Esophagus muscularis mucosa (tissue), 4 donors: Measurements from ENCODE around the gene LCN9. TPM values are rescaled to one million over a fixed set of nuclear protein-coding genes. Genes with fewer than 3 reads are reported as not detected.

Experiments
- DNase-seq: peaks from one replicate; pipeline ENCODE4 v3.0.0-alpha.2; 2017; ENCODE audit errors: extremely low spot score
- H3K27ac ChIP-seq, 4 donors: fragments of 200-600 bp; sonication (generic); replicated peaks in 1 of 4; 1 replicate in 3 of 4; 2 replicates in 1 of 4; pipeline ENCODE4 v1.5.1; 2016 to 2019; ENCODE audit warnings: mild to moderate bottlenecking in 1 of 4
- H3K27me3 ChIP-seq, 4 donors: fragments of 200-600 bp; sonication (generic); one replicate each; pipeline versions ENCODE4 v1.5.1 to v1.6.0; 2016 to 2019
- H3K36me3 ChIP-seq, 4 donors: fragments of 200-600 bp; sonication (generic); one replicate each; pipeline ENCODE4 v1.5.1; 2016 to 2019
- H3K4me1 ChIP-seq, 4 donors: fragments of 200-600 bp; sonication (generic); one replicate each; pipeline ENCODE4 v1.5.1; 2016 to 2019
- H3K4me3 ChIP-seq, 4 donors: fragments of 200-600 bp; sonication (generic); 1 replicate in 2 of 4; 2 replicates in 2 of 4; pipeline ENCODE4 v1.5.1; 2016 to 2019; ENCODE audit warnings: mild to moderate bottlenecking in 4 of 4, moderate library complexity in 1 of 4
- H3K9me3 ChIP-seq, 4 donors: fragments of 200-600 bp; sonication (generic); 1 replicate in 3 of 4; 2 replicates in 1 of 4; pipeline ENCODE4 v1.5.1; 2016 to 2019
- EP300 ChIP-seq: sonication (generic); formaldehyde crosslinking; IDR thresholded peaks from one replicate; pipeline ENCODE4 v1.6.1; 2017; ENCODE audit warnings: antibody characterized with exemption
- POLR2A ChIP-seq: fragments of 450-650 bp; IDR thresholded peaks from one replicate; pipeline ENCODE4 v1.6.1; 2017; ENCODE audit warnings: antibody characterized with exemption, moderate library complexity, mild to moderate bottlenecking, low read depth
- POLR2AphosphoS5 ChIP-seq, 2 donors: sonication (generic); formaldehyde crosslinking; IDR thresholded peaks; one replicate each; pipeline ENCODE4 v1.6.1; 2017; ENCODE audit warnings: antibody characterized with exemption in 2 of 2
- WGBS: methylation state at CpG from one replicate; pipeline ENCODE4 v1.1.5; 2018; 5-methylcytosine and 5-hydroxymethylcytosine counted together
- intact Hi-C: fragments of 100-400 bp; cut with DNase I; formaldehyde crosslinking; loops from one replicate; pipeline ENCODE4 v1.15.1; 2023
- total RNA-seq, 4 donors: library from RNA; depleted of rRNA; stranded (reverse); fragments of >200 nt; gene quantifications; one replicate each; pipeline versions ENCODE4 v1.1.0 to v1.2.1, GENCODE V29; 2016
- TF ChIP-seq, protein P1 (sequence below), 3 experiments: fragments of 200-600 bp in 2 of 3; fragments of 450-650 bp in 1 of 3; sonication (generic) in 2 of 3; IDR thresholded peaks; one replicate each; pipeline ENCODE4 v1.5.1; 2017 to 2019; ENCODE audit warnings: antibody characterized with exemption in 3 of 3, mild to moderate bottlenecking in 2 of 3, moderate library complexity in 1 of 3

Gene LCN9
- total RNA-seq, 4 donors from 2014 or later, result not detected

DNA sequence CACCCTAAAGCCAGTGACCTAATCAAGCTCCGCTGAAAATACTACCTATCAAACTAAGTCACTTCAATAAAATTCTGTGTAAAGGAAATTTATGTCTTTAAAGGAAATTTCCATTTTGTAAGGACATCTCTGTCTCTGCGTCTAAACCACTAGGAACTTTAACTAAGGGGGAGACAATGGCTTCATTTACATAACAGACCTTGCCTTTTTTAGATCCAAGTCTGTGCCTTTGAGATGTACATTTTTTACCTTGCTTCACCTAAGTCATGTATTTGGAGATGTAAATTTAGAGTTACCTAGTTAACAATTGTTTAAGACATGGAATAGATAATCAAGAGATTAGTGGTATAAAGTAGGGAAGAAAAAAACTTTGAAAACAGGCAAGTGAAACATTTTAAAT, 13.6 kb upstream of the LCN9 start:
- H3K4me1 ChIP-seq, result no peaks in the 10 kb centered on the region
- TF ChIP-seq POLR2A, result no peak
- TF ChIP-seq, protein P1, sequence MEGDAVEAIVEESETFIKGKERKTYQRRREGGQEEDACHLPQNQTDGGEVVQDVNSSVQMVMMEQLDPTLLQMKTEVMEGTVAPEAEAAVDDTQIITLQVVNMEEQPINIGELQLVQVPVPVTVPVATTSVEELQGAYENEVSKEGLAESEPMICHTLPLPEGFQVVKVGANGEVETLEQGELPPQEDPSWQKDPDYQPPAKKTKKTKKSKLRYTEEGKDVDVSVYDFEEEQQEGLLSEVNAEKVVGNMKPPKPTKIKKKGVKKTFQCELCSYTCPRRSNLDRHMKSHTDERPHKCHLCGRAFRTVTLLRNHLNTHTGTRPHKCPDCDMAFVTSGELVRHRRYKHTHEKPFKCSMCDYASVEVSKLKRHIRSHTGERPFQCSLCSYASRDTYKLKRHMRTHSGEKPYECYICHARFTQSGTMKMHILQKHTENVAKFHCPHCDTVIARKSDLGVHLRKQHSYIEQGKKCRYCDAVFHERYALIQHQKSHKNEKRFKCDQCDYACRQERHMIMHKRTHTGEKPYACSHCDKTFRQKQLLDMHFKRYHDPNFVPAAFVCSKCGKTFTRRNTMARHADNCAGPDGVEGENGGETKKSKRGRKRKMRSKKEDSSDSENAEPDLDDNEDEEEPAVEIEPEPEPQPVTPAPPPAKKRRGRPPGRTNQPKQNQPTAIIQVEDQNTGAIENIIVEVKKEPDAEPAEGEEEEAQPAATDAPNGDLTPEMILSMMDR (IDR thresholded peaks at IDR 0.05), result no peak
- no peak for TF ChIP-seq POLR2AphosphoS5 (IDR thresholded peaks at IDR 0.05)
- no peak for TF ChIP-seq EP300
- no peaks in the 10 kb centered on the region for H3K36me3 ChIP-seq
- WGBS, result 66% methylated on average over 2 of the region's 2 CpGs
- no peak for DNase-seq
- no peak overlapping the region for H3K27ac ChIP-seq
- H3K4me3 ChIP-seq, result no peak overlapping the region
- intact Hi-C loops, result no loop called here
- H3K27me3 ChIP-seq, result peaks cover 0 to 14% (median 0%) of the 10 kb centered on the region in 4 donors
- peaks cover 0 to 47% (median 38%) of the 10 kb centered on the region in 4 donors for H3K9me3 ChIP-seq

DNA sequence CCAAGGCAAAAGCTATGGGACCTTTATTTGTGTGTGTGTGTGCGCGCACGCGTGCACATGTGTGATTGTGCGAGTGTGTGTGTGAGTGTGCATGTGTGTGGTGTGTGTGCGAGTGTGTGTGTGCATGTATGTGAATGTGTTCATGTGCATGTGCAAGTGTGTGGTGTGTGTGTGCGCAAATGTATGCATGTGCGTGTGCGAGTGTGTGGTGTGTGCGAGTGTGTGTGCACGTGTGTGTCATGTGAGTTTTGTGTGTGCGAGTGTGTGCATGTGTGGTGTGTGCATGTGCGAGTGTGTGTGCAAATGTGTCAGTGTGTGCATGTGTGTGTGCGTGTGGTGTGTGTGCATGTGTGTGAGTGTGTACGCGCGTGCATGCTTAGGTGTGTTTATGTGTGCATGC, 12.7 kb upstream of the LCN9 start:
- Histone ChIP-seq H3K36me3 (no peaks in the 10 kb centered on the region), H3K4me3 (no peak overlapping the region), H3K27me3 (peaks cover 0 to 22% (median 0%) of the 10 kb centered on the region in 4 donors), H3K27ac (no peak overlapping the region), H3K9me3 (peaks cover 0 to 38% (median 29%) of the 10 kb centered on the region in 4 donors), H3K4me1 (no peaks in the 10 kb centered on the region)
- peak; percentile 66 for DNase-seq
- TF ChIP-seq POLR2A, result no peak
- TF ChIP-seq, protein P1 (IDR thresholded peaks at IDR 0.05), result no peak
- TF ChIP-seq POLR2AphosphoS5 (IDR thresholded peaks at IDR 0.05), result no peak
- WGBS, result 92% methylated on average over 17 of the region's 17 CpGs
- intact Hi-C loops, result no loop called here

DNA sequence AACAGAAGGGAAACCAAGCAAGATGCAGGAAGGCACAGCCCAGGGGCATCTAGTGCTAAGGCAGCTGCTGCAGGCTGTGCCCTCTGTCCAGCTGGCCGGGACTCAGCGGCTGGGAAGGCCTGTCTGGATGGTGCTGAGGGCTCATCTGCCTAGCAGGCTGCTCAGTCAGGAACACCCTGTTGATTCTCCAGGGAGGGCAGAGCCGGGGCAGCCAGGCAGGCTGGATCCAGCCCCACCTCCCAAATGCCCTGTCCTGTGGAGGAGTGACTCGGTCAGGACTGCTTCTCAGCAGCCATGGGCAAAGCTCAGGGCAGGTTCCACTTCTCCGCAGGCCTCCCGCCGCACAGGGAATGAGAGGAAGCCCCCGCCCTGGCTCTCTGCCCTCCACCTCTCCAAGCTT, 7.8 kb upstream of the LCN9 start:
- H3K9me3 ChIP-seq, result no peaks in the 10 kb centered on the region
- H3K4me1 ChIP-seq, result no peaks in the 10 kb centered on the region
- intact Hi-C loops, result no loop called here
- H3K36me3 ChIP-seq, result no peaks in the 10 kb centered on the region
- no peak overlapping the region for H3K27ac ChIP-seq
- H3K4me3 ChIP-seq, result no peak overlapping the region
- TF ChIP-seq EP300 (no peak), POLR2AphosphoS5 (IDR thresholded peaks at IDR 0.05) (no peak), POLR2A (no peak)
- TF ChIP-seq, protein P1 (IDR thresholded peaks at IDR 0.05), result no peak
- no peak for DNase-seq
- WGBS, result 58% methylated on average over 5 of the region's 8 CpGs
- H3K27me3 ChIP-seq, result peaks cover 0 to 27% (median 0%) of the 10 kb centered on the region in 4 donors

DNA sequence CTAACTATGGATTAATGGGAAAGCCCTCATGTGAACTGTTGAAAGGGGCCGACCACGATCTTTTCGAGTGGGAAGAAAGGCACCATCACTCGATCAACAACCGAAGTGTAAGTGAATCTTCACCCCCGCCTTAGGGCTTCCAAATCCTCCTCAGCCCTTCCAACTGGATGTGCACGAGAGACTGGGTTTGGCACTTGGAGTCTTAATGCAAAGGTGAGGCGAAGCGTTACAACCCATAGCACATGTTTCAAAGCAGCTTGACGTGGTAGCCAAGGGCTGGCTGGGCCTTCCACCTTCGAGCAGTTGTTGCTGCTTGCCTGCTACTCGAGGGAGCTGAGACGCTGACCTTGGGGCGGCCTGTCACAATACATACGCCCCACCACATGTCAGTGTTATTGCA, 5.7 kb upstream of the LCN9 start:
- Histone ChIP-seq H3K36me3 (no peaks in the 10 kb centered on the region), H3K27me3 (peaks cover 0 to 33% (median 0%) of the 10 kb centered on the region in 4 donors), H3K9me3 (no peaks in the 10 kb centered on the region), H3K4me3 (no peak overlapping the region), H3K27ac (no peak overlapping the region), H3K4me1 (no peaks in the 10 kb centered on the region)
- TF ChIP-seq, protein P1 (IDR thresholded peaks at IDR 0.05), result no peak
- TF ChIP-seq POLR2A (no peak), EP300 (no peak), POLR2AphosphoS5 (IDR thresholded peaks at IDR 0.05) (no peak)
- intact Hi-C loops, result no loop called here
- DNase-seq, result no peak
- 92% methylated on average over 9 of the region's 15 CpGs for WGBS

DNA sequence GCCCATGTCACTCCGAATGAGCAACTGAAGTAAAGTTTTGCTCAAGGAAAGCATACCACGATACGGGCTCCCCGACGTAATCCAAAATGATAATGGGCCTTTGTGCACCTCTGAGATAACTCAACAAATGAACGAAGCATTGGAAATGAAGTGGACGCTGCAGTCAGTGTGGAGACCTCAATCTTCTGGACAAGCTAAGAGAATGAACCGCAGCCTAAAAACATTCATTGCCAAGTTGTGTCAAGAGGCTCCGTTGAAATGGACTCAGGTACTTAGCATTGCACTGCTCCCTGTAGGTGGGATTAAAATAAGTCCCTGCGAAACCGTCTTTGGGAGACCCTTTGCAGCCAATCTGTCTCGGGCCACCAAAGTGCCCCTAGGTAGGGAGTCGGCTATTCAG, 3.9 kb upstream of the LCN9 start:
- H3K4me3 ChIP-seq, result no peak overlapping the region
- H3K27ac ChIP-seq, result no peak overlapping the region
- intact Hi-C loops, result no loop called here
- TF ChIP-seq POLR2A (no peak), POLR2AphosphoS5 (IDR thresholded peaks at IDR 0.05) (no peak), EP300 (no peak)
- TF ChIP-seq, protein P1 (IDR thresholded peaks at IDR 0.05), result no peak
- H3K36me3 ChIP-seq, result no peaks in the 10 kb centered on the region
- H3K9me3 ChIP-seq, result no peaks in the 10 kb centered on the region
- DNase-seq, result no peak
- 84% methylated on average over 13 of the region's 13 CpGs for WGBS
- H3K4me1 ChIP-seq, result no peaks in the 10 kb centered on the region
- H3K27me3 ChIP-seq, result peaks cover 0 to 44% (median 0%) of the 10 kb centered on the region in 4 donors
